GM18861 (cell line): ENCODE data around the gene KCNE4.

Source experiments
- ATAC-seq: cut with Tn5 transposase; IDR thresholded peaks from one replicate; pipeline ENCODE4 v1.9.1; 2021; ENCODE audit not compliant: unreplicated experiment

KCNE4 gene

GRCh38 chr2:223051693-223052289, at the start of gene KCNE4:
Gene KCNE4 (plus strand): TSS chr2:223052190. CDS start chr2:223052831, 641 bp downstream.
- ATAC-seq = no peak

GRCh38 chr2:223003191-223003590, 48.8 kb upstream of the KCNE4 start:
- no peak for ATAC-seq

- no peak for ATAC-seq
Measured at GRCh38 chr2:223005496-223005895, 46.5 kb upstream of the KCNE4 start.

- ATAC-seq = no peak
Measured at GRCh38 chr2:223007531-223007930, 44.5 kb upstream of the KCNE4 start.

- no peak for ATAC-seq
Measured at GRCh38 chr2:223008162-223008561, 43.8 kb upstream of the KCNE4 start.

- no peak for ATAC-seq
Measured at GRCh38 chr2:223008956-223009355, 43.0 kb upstream of the KCNE4 start.

GRCh38 chr2:223010641-223011040, 41.3 kb upstream of the KCNE4 start:
- no peak for ATAC-seq

- no peak for ATAC-seq
Measured at GRCh38 chr2:223012291-223012690, 39.7 kb upstream of the KCNE4 start.

GRCh38 chr2:223019390-223019930, 32.5 kb upstream of the KCNE4 start:
- ATAC-seq = no peak

GRCh38 chr2:223019987-223020717, 31.8 kb upstream of the KCNE4 start:
- ATAC-seq = no peak

- ATAC-seq = no peak
Measured at GRCh38 chr2:223020971-223021675, 30.9 kb upstream of the KCNE4 start.

- no peak for ATAC-seq
Measured at GRCh38 chr2:223026357-223027110, 25.5 kb upstream of the KCNE4 start.

- no peak for ATAC-seq
Measured at GRCh38 chr2:223027442-223027841, 24.5 kb upstream of the KCNE4 start.

- ATAC-seq = no peak
Measured at GRCh38 chr2:223029287-223029686, 22.7 kb upstream of the KCNE4 start.

- no peak for ATAC-seq
Measured at GRCh38 chr2:223032187-223033142, 19.5 kb upstream of the KCNE4 start.

- no peak for ATAC-seq
Measured at GRCh38 chr2:223034221-223034975, 17.6 kb upstream of the KCNE4 start.

GRCh38 chr2:223036790-223037444, 15.1 kb upstream of the KCNE4 start:
- no peak for ATAC-seq

GRCh38 chr2:223037445-223037800, 14.6 kb upstream of the KCNE4 start:
- ATAC-seq = no peak

- ATAC-seq = no peak
Measured at GRCh38 chr2:223039618-223040017, 12.4 kb upstream of the KCNE4 start.
